HG02938 (cell line): ENCODE results near the gene RREB1.
A peak's percentile ranks its signal among the peaks of the same experiment; 100 is the strongest.

Experiments
- ATAC-seq: cut with Tn5 transposase; IDR thresholded peaks from one replicate; pipeline ENCODE4 v1.9.1; 2021; ENCODE audit warnings: mild to moderate bottlenecking, moderate library complexity; ENCODE audit not compliant: unreplicated experiment

RREB1 gene

DNA sequence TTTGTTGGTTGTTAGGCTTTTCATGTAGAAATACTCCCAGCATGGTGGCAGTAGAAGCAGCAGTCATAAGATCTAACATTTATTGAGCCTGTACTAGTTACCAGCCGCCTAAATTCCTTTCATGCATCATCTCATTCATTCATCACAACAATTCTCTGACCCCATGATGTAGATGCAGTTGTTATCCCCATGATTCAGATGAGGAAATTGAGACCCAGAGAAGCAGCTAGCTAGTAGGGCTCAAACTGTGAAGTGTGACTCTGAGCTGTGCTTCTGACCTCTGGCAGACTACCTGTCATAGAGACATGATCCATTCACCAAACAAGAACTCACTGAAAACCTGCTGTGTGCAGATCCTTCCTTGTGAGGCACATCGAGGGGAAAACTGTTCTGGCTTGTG, 16.9 kb downstream of the RREB1 start:
- ATAC-seq = no peak

DNA sequence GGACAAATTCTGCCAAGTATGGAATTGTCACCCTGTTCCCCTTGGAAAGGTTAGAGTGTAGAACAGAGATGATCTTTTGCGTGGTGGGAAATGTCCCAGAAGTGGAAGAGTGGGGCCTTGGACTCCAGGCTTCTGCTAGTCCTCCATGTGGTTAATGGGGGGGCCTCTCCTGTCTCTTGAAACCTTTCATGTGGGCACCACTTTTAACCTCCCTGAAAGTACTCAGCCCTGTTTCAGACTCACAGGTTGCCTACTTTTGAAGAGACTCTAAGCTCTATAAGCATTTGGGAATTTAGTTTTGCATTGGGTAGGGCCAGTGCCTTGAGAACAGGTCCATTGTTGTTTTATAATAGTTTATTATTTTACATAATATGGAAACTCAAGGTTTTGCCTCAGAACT, 17.5 kb downstream of the RREB1 start:
- no peak for ATAC-seq

- ATAC-seq = no peak
These were observed 19.0 kb downstream of the RREB1 start for GRCh38 chr6:7126754-7127153.

- no peak for ATAC-seq
These were observed 19.9 kb downstream of the RREB1 start for GRCh38 chr6:7127680-7128079.

GRCh38 chr6:7129360-7129759, 21.6 kb downstream of the RREB1 start:
- no peak for ATAC-seq

GRCh38 chr6:7129784-7130569, 22.2 kb downstream of the RREB1 start:
- ATAC-seq = no peak

DNA sequence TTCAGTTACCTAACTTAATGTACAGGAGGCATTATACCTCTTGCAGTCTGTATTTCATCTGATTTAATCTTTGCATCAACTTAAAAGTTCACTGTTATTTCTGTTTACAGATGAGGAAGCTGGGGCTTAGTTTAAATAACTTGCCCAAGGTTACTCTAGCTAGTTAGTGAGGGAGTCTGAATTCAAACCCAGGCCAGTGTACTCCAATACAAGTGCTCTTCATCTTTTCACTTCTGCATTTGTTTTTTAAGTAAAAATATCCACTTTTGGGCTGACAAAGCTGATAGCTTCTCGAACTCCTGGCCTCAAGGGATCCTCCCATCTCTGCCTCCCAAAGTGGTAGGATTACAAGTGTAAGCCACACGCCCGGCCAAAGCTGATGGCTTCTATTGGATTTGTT, 23.6 kb downstream of the RREB1 start:
- ATAC-seq = no peak

- no peak for ATAC-seq
These were observed 24.8 kb downstream of the RREB1 start for GRCh38 chr6:7132398-7133035.

DNA sequence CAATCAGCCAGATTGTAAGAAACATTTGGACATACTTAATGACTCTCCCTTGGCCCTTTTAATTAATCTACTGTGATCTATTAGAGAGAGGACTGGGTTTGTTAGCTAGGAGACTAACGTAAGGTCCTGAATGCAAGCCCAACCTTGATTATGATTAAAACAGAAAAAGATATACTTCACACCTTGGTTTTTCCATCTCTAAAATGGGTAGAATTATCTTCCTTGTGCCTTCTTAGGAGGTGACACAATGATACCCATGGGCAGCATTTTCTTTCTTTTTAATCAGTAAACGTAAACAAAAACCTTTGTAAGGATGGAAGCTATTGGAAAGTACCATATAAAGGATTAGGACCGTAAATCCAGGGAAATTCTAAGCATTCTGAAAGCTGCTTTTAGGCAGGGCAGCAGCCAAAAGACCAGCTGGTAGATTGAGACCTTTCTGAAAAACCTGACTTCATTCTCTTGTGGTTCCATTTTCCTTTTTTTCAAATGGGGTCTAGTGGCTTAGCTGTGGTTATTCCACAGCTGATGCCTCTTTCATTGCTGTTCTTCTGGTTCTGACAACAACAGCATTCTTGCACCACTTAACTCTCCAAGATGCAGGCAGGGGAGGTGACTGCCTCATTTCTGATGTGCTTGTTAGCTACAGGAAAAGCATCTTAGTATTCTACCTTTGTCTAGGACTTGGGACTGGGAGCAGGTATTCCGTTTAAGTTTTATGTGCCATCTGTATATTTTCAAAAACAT, 27.4 kb downstream of the RREB1 start:
- no peak for ATAC-seq

- peak; percentile 29 for ATAC-seq
These were observed 28.0 kb downstream of the RREB1 start for GRCh38 chr6:7135755-7136154.

- peak; percentile 44 for ATAC-seq
These were observed 29.1 kb downstream of the RREB1 start for GRCh38 chr6:7136859-7137334.

- ATAC-seq = peak; percentile 42
These were observed 29.7 kb downstream of the RREB1 start for GRCh38 chr6:7137335-7138045.

- no peak for ATAC-seq
These were observed 30.3 kb downstream of the RREB1 start for GRCh38 chr6:7138046-7138531.

GRCh38 chr6:7138921-7139358, 31.2 kb downstream of the RREB1 start:
- ATAC-seq = no peak

GRCh38 chr6:7139835-7140470, 32.2 kb downstream of the RREB1 start:
- ATAC-seq = no peak

DNA sequence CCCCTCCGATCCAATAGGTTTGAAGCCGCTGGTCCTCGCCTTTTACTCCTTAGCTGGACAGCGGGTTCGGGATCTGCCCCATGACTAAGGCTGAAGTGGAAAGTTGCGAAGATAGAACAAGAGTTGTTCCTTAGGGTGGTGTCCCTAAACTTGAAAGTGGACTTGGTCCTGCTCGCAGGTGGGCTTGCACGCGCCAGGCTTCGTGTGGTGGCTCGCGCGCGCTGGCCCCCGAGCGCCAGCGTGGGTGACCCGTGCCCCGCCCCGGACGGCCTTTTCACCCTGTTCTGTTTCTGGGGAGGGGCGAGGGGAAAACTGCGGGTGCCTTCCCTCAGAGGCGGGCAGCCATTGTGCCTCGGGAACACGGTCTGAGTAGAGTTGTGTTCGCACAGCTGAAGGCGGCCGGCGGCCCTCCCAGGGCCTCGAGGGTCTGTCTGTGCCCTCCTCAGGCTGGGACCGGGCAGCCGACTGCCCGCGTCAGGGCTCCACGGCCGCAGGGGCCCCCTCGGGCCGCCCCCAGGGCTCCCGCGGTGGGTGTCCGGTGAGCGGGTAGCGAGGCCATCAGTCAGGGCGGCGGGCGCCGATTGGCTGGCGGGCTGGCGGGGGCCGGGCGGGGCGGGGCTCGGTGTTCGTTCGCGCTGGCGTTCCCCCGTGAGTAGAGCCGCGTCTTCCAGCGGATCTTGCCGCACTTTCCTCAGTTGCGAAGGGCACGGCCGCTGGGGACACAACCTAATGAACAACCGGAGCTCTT, 33.0 kb downstream of the RREB1 start:
- ATAC-seq = peak; percentile 43

DNA sequence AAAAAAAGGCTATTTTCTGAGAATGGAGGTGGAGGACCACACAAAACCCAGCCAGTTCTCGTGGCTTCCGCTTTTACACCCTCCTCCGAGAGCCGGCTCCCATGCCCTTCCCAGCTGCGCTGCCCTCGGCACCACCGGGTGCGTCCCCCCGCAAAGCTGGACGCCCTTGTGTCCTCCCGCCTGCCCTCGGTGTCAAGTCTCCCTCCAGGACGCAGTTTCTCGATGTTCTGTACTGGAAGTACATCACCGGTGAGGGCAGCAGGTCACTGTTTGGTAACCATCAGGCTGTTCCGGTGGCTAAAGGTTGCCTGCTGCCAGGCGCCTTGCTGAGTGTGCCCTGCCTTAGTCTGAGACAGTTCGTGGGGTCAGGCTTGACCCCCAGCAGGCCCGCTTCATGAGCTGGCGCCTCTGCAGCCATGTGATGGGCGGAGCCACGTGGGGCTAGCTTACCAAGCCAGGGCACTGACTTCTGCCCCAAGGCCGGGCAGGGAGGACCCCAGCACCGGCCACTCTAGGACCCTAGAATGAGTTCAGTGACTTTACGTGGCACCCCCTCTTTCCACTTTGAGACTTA, 34.6 kb downstream of the RREB1 start:
- no peak for ATAC-seq

DNA sequence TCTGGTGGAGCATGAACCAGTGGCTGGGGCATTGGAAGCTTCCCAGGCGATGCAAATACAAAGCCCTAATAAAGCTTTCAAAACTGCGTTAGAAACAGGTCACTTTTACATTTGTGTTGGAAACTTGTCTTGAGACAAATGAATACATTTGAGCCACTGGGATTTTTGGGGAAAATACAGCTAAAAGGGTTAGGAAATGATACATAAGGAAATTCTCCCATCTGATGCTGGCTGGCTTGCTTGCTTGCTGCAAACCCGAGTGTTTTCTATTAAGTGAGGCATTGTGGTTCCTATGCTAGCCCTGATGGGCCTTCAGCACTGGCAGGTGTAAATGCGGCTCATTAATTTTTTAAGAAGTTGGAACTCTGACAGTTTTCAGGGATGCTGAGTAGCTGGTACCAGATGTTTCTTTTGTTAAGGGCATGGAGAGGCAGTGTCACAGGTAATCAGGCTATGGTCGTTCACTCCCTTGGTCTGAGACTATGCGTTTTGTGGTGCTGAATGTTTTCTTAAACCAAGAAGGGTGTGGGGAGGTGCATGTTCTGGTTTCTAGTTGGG, 35.2 kb downstream of the RREB1 start:
- ATAC-seq = no peak

GRCh38 chr6:7143476-7143974, 35.8 kb downstream of the RREB1 start:
- no peak for ATAC-seq
